Urinary bladder (tissue), 4 donors: ENCODE data around the gene CEMIP2. TPM values are rescaled to one million over a fixed set of nuclear protein-coding genes. Genes with fewer than 3 reads are reported as not detected.
A peak's percentile ranks its signal among the peaks of the same experiment; 100 is the strongest.

Source experiments
- DNase-seq: peaks from one replicate; pipeline ENCODE4 v3.0.0-alpha.2; 2015; ENCODE audit errors: extremely low spot score
- H3K27ac ChIP-seq: one replicate; pipeline ENCODE4 v1.5.1; 2013; ENCODE audit warnings: low read depth, mild to moderate bottlenecking, moderate library complexity
- H3K36me3 ChIP-seq: one replicate; pipeline ENCODE4 v1.6.1; 2013; ENCODE audit warnings: mild to moderate bottlenecking, moderate library complexity; ENCODE audit not compliant: insufficient read depth
- H3K4me1 ChIP-seq: one replicate; pipeline ENCODE4 v1.6.1; 2013; ENCODE audit warnings: mild to moderate bottlenecking, moderate library complexity; ENCODE audit not compliant: insufficient read depth
- H3K4me3 ChIP-seq: one replicate; pipeline ENCODE4 v1.5.1; 2013; ENCODE audit warnings: low read depth, low read length
- WGBS: extraction: QIAGEN DNeasy Blood & Tissue Kit; methylation state at CpG from one replicate; pipeline ENCODE4 v1.1.7; 2013; 5-methylcytosine and 5-hydroxymethylcytosine counted together
- polyA plus RNA-seq: library from polyadenylated mRNA; stranded (reverse); fragments of 200-250 nt; gene quantifications from one replicate; pipeline ENCODE4 v1.2.3, GENCODE V29; 2013
- total RNA-seq: library from RNA; depleted of rRNA; stranded (reverse); fragments of >200 nt; gene quantifications from one replicate; pipeline ENCODE4 v1.2.3, GENCODE V29; 2014
- donor health status: healthy with polysubstance abuse.
- donor health status: healthy.

CEMIP2 gene
- total and polyA plus RNA-seq, 2 donors: 17.5 to 62.5 TPM

DNA sequence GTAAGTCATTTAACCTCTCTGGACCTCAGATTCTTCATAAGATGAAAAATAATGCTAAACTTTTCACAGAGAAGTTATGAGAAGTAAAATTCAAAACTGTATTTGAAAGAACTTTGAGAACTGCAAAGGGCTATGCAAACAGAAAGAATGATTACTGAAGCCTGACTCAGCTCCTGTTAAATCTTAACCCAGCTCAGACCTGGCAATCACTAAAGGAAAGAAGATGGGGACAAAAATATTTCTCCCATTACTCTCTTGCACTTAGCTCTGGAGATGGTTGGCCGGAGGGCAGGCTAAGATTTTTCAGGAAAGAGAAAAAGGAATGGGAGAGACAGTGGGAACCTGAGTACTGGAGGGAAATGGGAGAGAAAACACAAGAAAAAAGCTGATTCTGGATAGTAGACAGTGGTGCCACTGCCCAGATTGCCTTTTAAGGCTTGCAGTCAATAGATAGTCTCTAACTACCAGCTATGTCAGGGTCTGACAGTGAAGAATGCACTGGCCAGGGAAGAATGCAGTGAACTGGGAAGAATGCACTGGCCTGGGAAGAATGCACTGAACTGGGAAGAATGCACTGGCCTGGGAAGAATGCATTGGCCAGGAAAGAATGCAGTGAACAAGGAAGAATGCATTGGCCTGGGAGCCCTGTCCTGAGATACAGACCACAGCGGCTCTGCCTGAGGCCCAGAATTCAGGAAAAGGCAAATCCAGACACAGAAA lies 25.2 kb upstream of the CEMIP2 start:
- H3K27ac ChIP-seq: no peak overlapping the region
- H3K4me3 ChIP-seq: no peak overlapping the region
- no peaks in the 10 kb centered on the region for H3K36me3 ChIP-seq
- H3K4me1 ChIP-seq: no peaks in the 10 kb centered on the region
- DNase-seq: no peak
- 87% methylated on average over 2 of the region's 2 CpGs for whole genome bisulfite sequencing

DNA sequence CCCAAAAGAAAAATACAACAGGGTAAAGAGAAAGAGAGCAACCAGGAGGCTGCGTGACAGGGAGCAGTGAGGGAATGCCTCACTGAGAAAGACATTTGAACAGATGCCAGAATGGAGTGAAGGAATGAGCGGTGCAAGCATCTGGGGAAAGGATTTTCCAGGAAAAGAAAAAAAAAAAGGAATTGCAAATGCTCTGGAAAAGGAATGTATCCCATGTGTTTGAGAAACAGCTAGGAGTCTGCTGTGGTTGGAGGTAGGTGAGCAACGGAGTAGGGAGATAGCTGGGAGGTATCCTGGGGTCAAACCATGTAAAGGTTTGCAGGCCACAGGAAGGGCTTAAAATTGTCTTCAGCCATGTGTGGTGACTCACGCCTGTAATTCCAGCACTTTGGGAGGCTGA lies 23.6 kb upstream of the CEMIP2 start:
- no peaks in the 10 kb centered on the region for H3K4me1 ChIP-seq
- 83% methylated on average over 4 of the region's 4 CpGs for WGBS
- no peak for DNase-seq
- no peak overlapping the region for H3K4me3 ChIP-seq
- no peaks in the 10 kb centered on the region for H3K36me3 ChIP-seq
- H3K27ac ChIP-seq: no peak overlapping the region

DNA sequence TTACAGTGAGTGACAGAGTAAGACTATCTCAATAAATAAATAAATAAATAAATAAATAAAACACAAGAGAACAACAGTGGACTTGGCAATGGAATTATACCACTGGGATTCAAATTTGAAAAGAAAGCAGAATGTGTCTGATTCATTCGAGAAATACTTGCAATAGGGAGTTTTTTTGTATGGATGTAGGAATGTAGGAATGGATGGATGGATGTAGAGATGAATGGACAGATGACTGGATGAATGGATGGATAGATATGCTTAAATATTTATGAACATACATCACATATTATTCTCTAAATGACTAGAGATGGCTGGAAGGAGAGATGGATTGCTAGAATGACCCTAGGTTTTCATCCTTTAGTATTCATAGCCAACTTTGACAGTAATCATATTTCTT lies 22.0 kb upstream of the CEMIP2 start:
- no peak for DNase-seq
- 90% methylated on average over 1 of the region's 1 CpG for WGBS
- Histone ChIP-seq H3K36me3 (no peaks in the 10 kb centered on the region), H3K4me1 (no peaks in the 10 kb centered on the region), H3K27ac (no peak overlapping the region), H3K4me3 (no peak overlapping the region)

DNA sequence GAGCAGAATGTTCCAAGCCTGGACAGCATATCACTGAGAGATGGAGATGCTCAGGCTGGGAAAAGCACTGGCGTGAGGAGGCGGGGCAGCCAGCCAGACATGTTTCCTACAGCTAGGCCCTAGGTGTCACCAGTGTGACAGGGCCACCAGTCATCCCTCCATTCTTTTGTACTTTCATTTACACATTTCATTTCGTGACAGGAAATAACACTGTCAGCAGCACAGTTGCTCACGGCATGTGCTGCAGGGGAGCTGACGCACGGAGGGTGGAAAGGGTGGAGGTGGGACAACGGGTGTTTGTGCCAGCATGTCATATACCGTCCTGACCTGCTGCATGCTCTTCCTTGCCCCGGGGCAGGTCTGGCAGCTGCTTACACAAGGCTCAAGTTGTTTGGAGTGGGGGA lies 14.8 kb upstream of the CEMIP2 start:
- Histone ChIP-seq H3K36me3 (no peaks in the 10 kb centered on the region), H3K4me3 (no peak overlapping the region), H3K27ac (no peak overlapping the region), H3K4me1 (no peaks in the 10 kb centered on the region)
- WGBS: 49% methylated on average over 9 of the region's 9 CpGs
- no peak for DNase-seq

DNA sequence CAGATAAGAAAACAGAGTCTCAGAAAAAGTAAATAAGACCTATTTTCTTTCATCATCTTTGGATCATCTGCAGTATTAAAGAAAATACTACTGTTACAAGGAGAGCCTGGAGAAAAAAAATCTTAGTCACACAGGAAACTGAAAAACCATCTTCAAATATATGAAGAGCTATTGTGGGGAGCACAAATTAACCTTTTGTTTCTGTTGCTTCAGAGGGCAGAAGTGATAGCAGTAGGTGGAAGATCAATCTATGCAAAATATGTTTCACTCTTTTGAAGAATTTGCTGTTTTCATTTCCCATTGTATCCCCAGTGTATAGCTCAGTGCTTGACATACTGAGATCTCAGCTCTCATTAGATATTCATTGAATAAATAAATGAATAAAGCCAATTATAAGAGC lies 13.1 kb upstream of the CEMIP2 start:
- H3K4me3 ChIP-seq: no peak overlapping the region
- H3K36me3 ChIP-seq: no peaks in the 10 kb centered on the region
- no peak overlapping the region for H3K27ac ChIP-seq
- no peaks in the 10 kb centered on the region for H3K4me1 ChIP-seq
- DNase-seq: no peak

DNA sequence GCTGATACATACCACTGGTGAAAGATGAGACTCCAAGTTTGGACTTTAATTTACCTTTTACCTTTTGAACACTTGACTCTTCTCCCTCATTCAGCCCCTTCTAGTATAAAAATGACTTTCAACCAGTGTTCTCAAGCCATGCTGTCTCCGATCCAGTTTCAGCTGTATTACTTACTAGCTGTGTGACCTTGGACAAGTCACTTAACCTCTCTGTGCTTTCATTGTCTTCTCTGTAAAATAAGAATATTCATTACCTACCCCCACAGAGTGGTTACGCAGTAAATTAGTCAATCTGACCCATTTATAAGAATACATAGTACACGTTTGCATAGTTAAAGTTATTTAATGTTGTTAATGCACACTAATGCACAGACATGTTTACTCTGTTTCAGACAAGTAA lies 12.6 kb upstream of the CEMIP2 start:
- H3K4me1 ChIP-seq: no peaks in the 10 kb centered on the region
- 90% methylated on average over 3 of the region's 3 CpGs for WGBS
- H3K4me3 ChIP-seq: no peak overlapping the region
- H3K27ac ChIP-seq: no peak overlapping the region
- H3K36me3 ChIP-seq: no peaks in the 10 kb centered on the region
- DNase-seq: no peak

DNA sequence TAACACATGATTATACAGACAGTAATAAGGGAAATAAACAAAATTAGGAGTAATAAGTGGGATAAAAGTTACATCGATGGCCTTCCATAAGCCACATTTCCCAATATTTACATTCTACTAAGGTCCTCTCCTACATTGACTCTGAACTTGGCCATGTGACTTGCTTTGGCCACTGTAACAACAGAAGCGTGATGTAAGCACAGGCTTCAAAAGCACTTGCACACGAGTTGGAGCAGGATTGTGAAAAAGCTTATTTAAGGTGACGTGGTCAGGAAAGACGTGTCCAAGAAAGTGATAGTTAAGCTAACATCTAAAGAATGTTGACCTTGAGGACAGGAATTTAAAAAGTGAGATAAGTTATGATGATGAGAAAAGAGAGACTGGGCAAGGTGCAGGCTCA lies 9.8 kb upstream of the CEMIP2 start:
- DNase-seq: no peak
- WGBS: 81% methylated on average over 5 of the region's 5 CpGs
- H3K27ac ChIP-seq: no peak overlapping the region
- no peaks in the 10 kb centered on the region for H3K4me1 ChIP-seq
- no peak overlapping the region for H3K4me3 ChIP-seq
- no peaks in the 10 kb centered on the region for H3K36me3 ChIP-seq

DNA sequence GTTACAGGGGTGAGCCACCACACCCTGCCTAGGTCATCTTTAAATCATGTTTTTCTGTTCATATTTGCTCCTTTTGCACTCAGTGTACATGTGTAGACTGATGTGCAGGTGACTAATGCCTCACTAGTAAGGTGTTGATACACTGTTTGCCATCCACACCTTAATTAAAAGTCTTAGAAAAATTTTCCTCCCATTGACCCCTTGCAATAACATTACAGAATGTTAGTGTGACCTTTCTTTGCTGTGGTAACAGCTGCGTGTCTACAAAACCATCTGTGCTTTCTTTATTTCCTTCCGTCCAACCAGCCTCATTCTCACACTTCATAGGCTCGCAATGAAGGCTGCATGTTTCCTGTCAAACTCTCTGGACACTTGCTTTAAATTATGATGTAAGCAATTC lies 6.6 kb upstream of the CEMIP2 start:
- no peak for DNase-seq
- H3K4me1 ChIP-seq: no peaks in the 10 kb centered on the region
- 67% methylated on average over 3 of the region's 3 CpGs for WGBS
- no peak overlapping the region for H3K27ac ChIP-seq
- no peaks in the 10 kb centered on the region for H3K36me3 ChIP-seq
- H3K4me3 ChIP-seq: no peak overlapping the region

DNA sequence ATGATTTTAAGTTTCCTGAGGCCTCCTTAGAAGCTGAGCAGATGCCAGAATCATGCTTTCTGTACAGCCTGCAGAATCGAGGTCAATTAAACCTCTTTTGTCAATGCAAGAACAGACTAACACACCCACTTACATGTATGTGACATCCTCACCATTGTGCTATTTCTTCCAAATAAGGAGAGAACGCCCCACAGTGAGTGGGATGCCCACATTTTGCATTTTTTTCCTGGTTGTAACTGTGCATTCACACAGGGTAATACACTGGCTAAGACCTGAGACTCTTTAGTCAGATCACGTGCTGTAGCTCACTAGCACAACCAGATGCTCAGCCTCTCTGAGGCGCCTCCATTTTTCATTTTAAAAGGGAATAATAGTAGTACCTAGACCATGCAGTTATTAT lies 4.4 kb upstream of the CEMIP2 start:
- DNase-seq: no peak
- Histone ChIP-seq H3K4me3 (no peak overlapping the region), H3K4me1 (no peaks in the 10 kb centered on the region), H3K27ac (no peak overlapping the region), H3K36me3 (no peaks in the 10 kb centered on the region)
- 89% methylated on average over 4 of the region's 4 CpGs for WGBS

DNA sequence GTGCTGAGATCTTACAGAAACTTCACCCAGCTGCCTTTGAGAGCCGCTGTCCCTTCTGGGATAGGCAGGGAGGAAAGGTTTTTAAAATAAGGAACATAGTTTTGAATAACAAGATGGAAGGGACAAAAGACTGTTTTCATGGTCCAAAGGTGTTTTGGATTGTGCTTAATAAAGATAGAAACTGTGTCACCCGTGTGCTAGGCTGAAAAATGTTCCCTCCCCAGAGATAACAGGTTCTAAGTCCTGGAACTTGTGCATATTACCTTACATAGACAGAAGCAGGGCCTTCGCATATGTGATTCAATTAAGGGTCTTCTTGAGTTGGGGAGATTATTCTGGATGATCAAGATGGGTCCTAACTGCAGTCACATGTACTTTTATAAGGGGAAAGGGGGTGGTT lies 1.9 kb upstream of the CEMIP2 start:
- Histone ChIP-seq H3K4me3 (no peak overlapping the region), H3K27ac (no peak overlapping the region), H3K36me3 (no peaks in the 10 kb centered on the region), H3K4me1 (no peaks in the 10 kb centered on the region)
- 85% methylated on average over 3 of the region's 3 CpGs for WGBS
- no peak for DNase-seq

DNA sequence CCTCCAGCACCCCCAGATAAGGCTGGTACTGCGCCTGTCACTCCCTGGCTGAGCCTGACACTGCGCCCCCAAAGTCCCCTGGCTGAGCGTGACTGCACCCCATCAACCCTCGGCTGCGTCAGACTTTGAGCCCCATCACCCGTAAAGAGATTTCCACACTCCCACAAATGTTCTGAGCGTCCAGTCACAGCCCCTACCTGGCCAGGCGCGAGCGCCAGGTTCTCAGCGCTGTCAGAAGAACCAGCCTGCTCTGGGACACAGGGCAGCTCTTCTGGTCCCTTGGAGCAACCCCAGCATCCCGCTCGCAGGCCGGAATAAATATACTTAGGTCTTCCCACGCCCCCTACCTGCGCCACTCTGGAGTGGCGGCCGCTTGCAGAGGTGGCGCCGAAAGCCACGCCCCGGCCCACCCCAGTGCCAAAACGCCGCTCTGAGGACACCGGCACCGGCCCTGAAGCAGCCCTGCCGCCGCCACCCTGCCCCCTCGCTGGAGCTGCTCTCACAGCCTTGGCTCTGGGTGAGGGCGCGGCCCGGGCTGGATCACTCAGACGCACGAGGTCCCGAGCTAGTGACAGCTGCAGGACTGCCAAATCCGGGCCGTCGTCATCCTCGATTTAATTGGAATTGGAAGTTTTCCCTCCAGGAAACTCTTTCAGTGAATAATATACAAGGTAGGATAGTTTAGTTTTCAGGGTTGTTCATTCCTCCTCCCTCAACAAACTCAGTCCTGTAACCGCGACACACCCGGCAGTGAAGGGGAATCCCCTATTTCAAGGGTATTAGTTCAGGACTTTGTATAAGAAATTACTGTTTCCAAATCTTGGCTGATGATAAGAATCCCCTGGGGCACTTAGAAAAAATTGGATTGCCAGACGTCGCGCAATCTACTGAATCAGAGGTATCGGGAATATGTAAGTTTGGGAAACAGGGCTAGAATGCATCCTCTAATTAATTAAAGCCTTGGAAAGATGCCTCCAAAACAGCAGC lies 1.2 kb upstream of the CEMIP2 start:
- H3K36me3 ChIP-seq: no peaks in the 10 kb centered on the region
- WGBS: 4% methylated on average over 46 of the region's 46 CpGs
- H3K4me1 ChIP-seq: no peaks in the 10 kb centered on the region
- H3K4me3 ChIP-seq: peak overlapping the region; percentile 73
- no peak overlapping the region for H3K27ac ChIP-seq
- no peak for DNase-seq

DNA sequence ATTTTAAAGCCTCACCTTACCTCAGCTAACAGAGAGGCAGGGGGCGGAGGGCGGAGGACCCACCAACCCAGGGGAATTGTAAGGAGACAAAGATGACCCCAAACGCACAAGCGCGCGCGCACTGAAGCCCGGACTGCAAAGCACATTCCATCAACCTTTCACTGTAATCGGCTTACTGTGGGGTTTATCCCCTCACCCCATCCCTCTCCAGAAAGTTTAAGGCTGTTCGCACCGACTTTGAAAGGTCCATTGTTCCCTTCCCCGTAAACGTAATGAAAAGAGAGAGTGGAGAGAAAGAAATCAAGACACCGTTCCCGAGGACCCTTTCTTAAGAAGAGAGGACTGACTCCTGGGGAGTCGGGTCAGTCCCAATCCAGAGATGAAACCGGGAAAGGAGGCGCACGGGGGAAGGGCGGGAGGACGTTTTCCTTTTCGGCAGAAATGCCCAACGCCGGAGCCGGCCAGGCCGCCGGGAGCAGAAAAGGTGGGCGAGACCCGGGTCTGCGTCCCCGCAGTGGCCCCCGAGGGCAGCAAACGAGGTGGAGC lies 464 bp downstream of the CEMIP2 start:
- under 1% methylated on average over 33 of the region's 33 CpGs for WGBS
- H3K4me3 ChIP-seq: peak overlapping the region; percentile 73
- no peak for DNase-seq
- no peaks in the 10 kb centered on the region for H3K36me3 ChIP-seq
- H3K27ac ChIP-seq: peak overlapping the region; percentile 97
- no peaks in the 10 kb centered on the region for H3K4me1 ChIP-seq

DNA sequence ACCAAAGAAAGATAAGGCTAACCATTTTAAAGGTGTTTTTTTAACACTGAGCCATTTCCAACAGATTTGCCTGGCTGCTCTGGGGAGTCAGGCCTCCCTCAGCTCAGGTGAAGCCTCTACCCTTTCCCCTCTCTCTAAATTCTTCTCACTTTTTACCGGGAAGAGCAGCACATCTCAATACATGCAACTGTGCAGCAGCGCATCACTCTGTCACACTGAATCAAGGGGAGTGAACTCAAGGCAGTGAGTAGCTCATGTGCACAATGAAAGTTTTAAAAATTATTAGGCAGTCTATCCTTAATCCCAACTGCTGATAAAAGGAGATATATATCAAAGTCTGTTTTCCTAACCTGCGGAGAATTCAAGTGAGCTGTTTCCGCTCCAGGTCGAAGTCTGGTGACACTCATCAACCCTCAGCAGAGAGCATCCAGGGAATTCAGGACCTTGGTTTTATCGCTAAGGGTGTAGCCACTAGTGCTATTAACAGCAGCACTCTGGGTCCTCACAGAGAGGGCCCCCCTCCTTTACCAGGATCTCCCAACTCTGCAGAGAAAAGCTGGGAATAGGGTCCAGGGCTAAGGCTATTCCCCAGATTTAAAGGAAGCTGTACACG lies 1.0 kb downstream of the CEMIP2 start:
- no peak for DNase-seq
- peaks cover 2% of the 10 kb centered on the region for H3K4me1 ChIP-seq
- WGBS: 30% methylated on average over 7 of the region's 7 CpGs
- no peaks in the 10 kb centered on the region for H3K36me3 ChIP-seq
- no peak overlapping the region for H3K27ac ChIP-seq
- peak overlapping the region; percentile 73 for H3K4me3 ChIP-seq
